Right atrium auricular region (tissue), 2 donors: ENCODE results near the gene FZD10. TPM values are rescaled to one million over a fixed set of nuclear protein-coding genes. Genes with fewer than 3 reads are reported as not detected.

Experiments used
- DNase-seq: peaks from one replicate; pipeline ENCODE4 v3.0.0-alpha.2; 2019; ENCODE audit warnings: low spot score
- H3K27ac ChIP-seq, 2 donors: fragments of 200-600 bp; sonication (generic); 1 replicate in 1 of 2; 2 replicates in 1 of 2; pipeline ENCODE4 v1.5.1; 2016 to 2019
- H3K27me3 ChIP-seq, 2 donors: fragments of 200-600 bp; sonication (generic); one replicate each; pipeline versions ENCODE4 v1.5.1 to v1.6.0; 2017 to 2019
- H3K36me3 ChIP-seq: fragments of 200-600 bp; sonication (generic); one replicate; pipeline ENCODE4 v1.5.1; 2016
- H3K4me1 ChIP-seq, 2 donors: fragments of 200-600 bp; sonication (generic); one replicate each; pipeline versions ENCODE4 v1.5.1 to v1.6.0; 2017 to 2019
- H3K4me3 ChIP-seq, 2 donors: fragments of 200-600 bp; sonication (generic); 1 replicate in 1 of 2; 2 replicates in 1 of 2; pipeline ENCODE4 v1.5.1; 2017 to 2019; ENCODE audit warnings: mild to moderate bottlenecking in 1 of 2, moderate library complexity in 1 of 2
- H3K9me3 ChIP-seq, 2 donors: fragments of 200-600 bp; sonication (generic); one replicate each; pipeline ENCODE4 v1.5.1; 2019
- CTCF ChIP-seq, 2 donors: fragments of 200-600 bp; sonication (generic); IDR thresholded peaks; one replicate each; pipeline ENCODE4 v1.5.1; 2019; ENCODE audit warnings: antibody characterized with exemption in 2 of 2
- total RNA-seq, 2 donors: library from RNA; depleted of rRNA; stranded (reverse); fragments of >200 nt; gene quantifications; one replicate each; pipeline ENCODE4 v1.1.0, GENCODE V29; 2016

FZD10 gene, protein sequence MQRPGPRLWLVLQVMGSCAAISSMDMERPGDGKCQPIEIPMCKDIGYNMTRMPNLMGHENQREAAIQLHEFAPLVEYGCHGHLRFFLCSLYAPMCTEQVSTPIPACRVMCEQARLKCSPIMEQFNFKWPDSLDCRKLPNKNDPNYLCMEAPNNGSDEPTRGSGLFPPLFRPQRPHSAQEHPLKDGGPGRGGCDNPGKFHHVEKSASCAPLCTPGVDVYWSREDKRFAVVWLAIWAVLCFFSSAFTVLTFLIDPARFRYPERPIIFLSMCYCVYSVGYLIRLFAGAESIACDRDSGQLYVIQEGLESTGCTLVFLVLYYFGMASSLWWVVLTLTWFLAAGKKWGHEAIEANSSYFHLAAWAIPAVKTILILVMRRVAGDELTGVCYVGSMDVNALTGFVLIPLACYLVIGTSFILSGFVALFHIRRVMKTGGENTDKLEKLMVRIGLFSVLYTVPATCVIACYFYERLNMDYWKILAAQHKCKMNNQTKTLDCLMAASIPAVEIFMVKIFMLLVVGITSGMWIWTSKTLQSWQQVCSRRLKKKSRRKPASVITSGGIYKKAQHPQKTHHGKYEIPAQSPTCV
- total RNA-seq: under 1 TPM; 0.19 to 0.28 TPM

GRCh38 chr12:130162267-130162666 lies at the start of gene FZD10:
Gene FZD10, plus strand, starts transcription at chr12:130162464. Its CDS starts 479 bp downstream, at chr12:130162943.
- Histone ChIP-seq H3K9me3 (no peaks in the 10 kb centered on the region), H3K4me1 (peaks cover 0 to 31% of the 10 kb centered on the region in 2 donors), H3K27ac (no peak within 1 kb of the TSS), H3K27me3 (peaks cover 7 to 32% of the 10 kb centered on the region in 2 donors), H3K4me3 (peak within 1 kb of the TSS; percentile 19 to 46), H3K36me3 (no peaks in the 10 kb centered on the region)
- TF ChIP-seq CTCF (IDR thresholded peaks at IDR 0.05): no peak
- DNase-seq: no peak

- no peak for TF ChIP-seq CTCF (IDR thresholded peaks at IDR 0.05)
- Histone ChIP-seq H3K27ac (no peak overlapping the region), H3K36me3 (no peaks in the 10 kb centered on the region), H3K4me1 (no peaks in the 10 kb centered on the region), H3K4me3 (no peak overlapping the region), H3K9me3 (no peaks in the 10 kb centered on the region), H3K27me3 (no peaks in the 10 kb centered on the region)
- no peak for DNase-seq
Measured at GRCh38 chr12:130114952-130115351, 47.3 kb upstream of the FZD10 start.

GRCh38 chr12:130115646-130116045 lies 46.6 kb upstream of the FZD10 start:
- Histone ChIP-seq H3K4me1 (no peaks in the 10 kb centered on the region), H3K4me3 (no peak overlapping the region), H3K27ac (no peak overlapping the region), H3K27me3 (no peaks in the 10 kb centered on the region), H3K36me3 (no peaks in the 10 kb centered on the region), H3K9me3 (no peaks in the 10 kb centered on the region)
- no peak for DNase-seq
- no peak for TF ChIP-seq CTCF (IDR thresholded peaks at IDR 0.05)

- Histone ChIP-seq H3K4me1 (no peaks in the 10 kb centered on the region), H3K4me3 (no peak overlapping the region), H3K9me3 (no peaks in the 10 kb centered on the region), H3K27ac (no peak overlapping the region), H3K27me3 (no peaks in the 10 kb centered on the region), H3K36me3 (no peaks in the 10 kb centered on the region)
- TF ChIP-seq CTCF (IDR thresholded peaks at IDR 0.05): no peak
- DNase-seq: no peak
Measured at GRCh38 chr12:130116791-130117190, 45.5 kb upstream of the FZD10 start.

DNA sequence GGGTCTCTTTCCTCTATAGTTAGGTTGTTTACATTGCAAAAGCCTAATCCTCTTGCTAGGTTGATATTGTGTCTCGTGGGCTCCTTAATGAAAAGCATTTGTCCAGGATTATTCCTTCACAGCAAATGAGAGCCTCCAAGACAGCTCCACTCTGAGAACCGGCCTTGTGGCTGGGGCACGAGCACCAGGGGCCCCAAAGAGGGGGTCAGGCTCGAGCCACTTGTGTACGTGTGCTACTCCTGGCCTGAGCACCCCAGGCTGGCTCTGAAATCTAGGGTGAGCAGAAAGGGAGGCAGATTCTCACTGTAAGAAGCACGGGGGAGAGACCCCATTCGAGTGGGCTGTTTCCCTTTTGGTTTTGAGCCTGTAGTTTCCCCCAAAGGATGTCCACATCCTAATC lies 45.0 kb upstream of the FZD10 start:
- Histone ChIP-seq H3K4me1 (no peaks in the 10 kb centered on the region), H3K9me3 (no peaks in the 10 kb centered on the region), H3K36me3 (no peaks in the 10 kb centered on the region), H3K27me3 (no peaks in the 10 kb centered on the region), H3K27ac (no peak overlapping the region), H3K4me3 (no peak overlapping the region)
- no peak for DNase-seq
- no peak for TF ChIP-seq CTCF (IDR thresholded peaks at IDR 0.05)
